Measurements from ENCODE around the gene RBM4B.
A peak's percentile ranks its signal among the peaks of the same experiment; 100 is the strongest.

The RBM4B gene

GRCh38 chr11:66706989-66707388, 29.3 kb upstream of the RBM4B start:
- no peak for DNase-seq

- DNase-seq: no peak
Measured at GRCh38 chr11:66705587-66706335, 28.1 kb upstream of the RBM4B start.

- no peak for DNase-seq
Measured at GRCh38 chr11:66704659-66705360, 27.1 kb upstream of the RBM4B start.

- DNase-seq: no peak
Measured at GRCh38 chr11:66701432-66702240, 23.9 kb upstream of the RBM4B start.

- no peak for DNase-seq
Measured at GRCh38 chr11:66700742-66701141, 23.1 kb upstream of the RBM4B start.

GRCh38 chr11:66700337-66700736, 22.6 kb upstream of the RBM4B start:
- no peak for DNase-seq

- DNase-seq: no peak
Measured at GRCh38 chr11:66698491-66698890, 20.8 kb upstream of the RBM4B start.

GRCh38 chr11:66697988-66698387, 20.3 kb upstream of the RBM4B start:
- DNase-seq: no peak

- no peak for DNase-seq
Measured at GRCh38 chr11:66696146-66696545, 18.5 kb upstream of the RBM4B start.

- DNase-seq: peak; percentile 81
Measured at GRCh38 chr11:66694732-66695207, 17.1 kb upstream of the RBM4B start.

GRCh38 chr11:66694056-66694410, 16.3 kb upstream of the RBM4B start:
- DNase-seq: no peak

GRCh38 chr11:66693356-66694055, 15.8 kb upstream of the RBM4B start:
- DNase-seq: no peak

GRCh38 chr11:66692871-66693331, 15.2 kb upstream of the RBM4B start:
- DNase-seq: no peak

- DNase-seq: no peak
Measured at GRCh38 chr11:66692446-66692845, 14.8 kb upstream of the RBM4B start.

GRCh38 chr11:66691311-66691980, 13.8 kb upstream of the RBM4B start:
- DNase-seq: no peak

- no peak for DNase-seq
Measured at GRCh38 chr11:66689661-66690590, 12.2 kb upstream of the RBM4B start.

- DNase-seq: no peak
Measured at GRCh38 chr11:66688561-66689534, 11.2 kb upstream of the RBM4B start.

GRCh38 chr11:66687831-66688281, 10.2 kb upstream of the RBM4B start:
- no peak for DNase-seq
